ENCODE measurements around the gene MAST1.
A peak's percentile ranks its signal among the peaks of the same experiment; 100 is the strongest.

- TF ChIP-seq CTCF (conservative IDR thresholded peaks at IDR 0.05; ENCODE audit: low read depth, low read length) (peak; percentile 98), EZH2phosphoT487 (IDR thresholded peaks at IDR 0.05; ENCODE audit: borderline replicate concordance, low read length) (no peak)
Observed at GRCh38 chr19:12796146-12797071, 41.9 kb upstream of the MAST1 start.

Data from PC-3 (cell line).